Esophagus squamous epithelium (tissue), 4 donors: Measurements from ENCODE around the gene MAML3.

Source experiments
- POLR2A ChIP-seq, 4 donors: fragments of 450-650 bp; IDR thresholded peaks; one replicate each; pipeline ENCODE4 v1.6.1; 2017; ENCODE audit warnings: antibody characterized with exemption in 4 of 4, mild to moderate bottlenecking in 4 of 4, moderate library complexity in 3 of 4
- TF ChIP-seq, protein P1 (sequence below), 6 experiments: fragments of 450-650 bp in 4 of 6; fragments of 200-600 bp in 2 of 6; sonication (generic) in 2 of 6; IDR thresholded peaks; one replicate each; pipeline ENCODE4 v1.5.1; 2016 to 2019; ENCODE audit warnings: antibody characterized with exemption in 6 of 6, mild to moderate bottlenecking in 4 of 6, moderate library complexity in 4 of 6

DNA sequence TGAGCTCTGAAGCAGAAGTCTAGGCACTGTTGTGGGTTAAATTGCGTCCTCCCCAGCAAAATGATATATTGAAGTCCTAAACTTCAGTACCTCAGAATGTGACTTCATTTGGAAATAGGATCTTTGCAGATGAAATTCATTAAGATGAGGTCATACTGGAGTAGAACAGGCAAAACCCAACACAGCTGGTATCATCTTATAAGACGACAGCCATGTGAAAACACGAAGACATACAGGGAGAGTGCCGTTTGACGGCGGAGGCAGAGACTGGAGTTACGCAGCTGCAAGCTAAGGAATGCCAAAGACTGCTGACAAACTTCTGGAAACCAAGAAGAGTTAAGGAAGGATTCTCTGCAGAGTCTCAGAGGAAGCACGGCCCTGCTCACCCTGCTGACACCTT is 241.5 kb downstream of the MAML3 start:
- TF ChIP-seq, protein P1, sequence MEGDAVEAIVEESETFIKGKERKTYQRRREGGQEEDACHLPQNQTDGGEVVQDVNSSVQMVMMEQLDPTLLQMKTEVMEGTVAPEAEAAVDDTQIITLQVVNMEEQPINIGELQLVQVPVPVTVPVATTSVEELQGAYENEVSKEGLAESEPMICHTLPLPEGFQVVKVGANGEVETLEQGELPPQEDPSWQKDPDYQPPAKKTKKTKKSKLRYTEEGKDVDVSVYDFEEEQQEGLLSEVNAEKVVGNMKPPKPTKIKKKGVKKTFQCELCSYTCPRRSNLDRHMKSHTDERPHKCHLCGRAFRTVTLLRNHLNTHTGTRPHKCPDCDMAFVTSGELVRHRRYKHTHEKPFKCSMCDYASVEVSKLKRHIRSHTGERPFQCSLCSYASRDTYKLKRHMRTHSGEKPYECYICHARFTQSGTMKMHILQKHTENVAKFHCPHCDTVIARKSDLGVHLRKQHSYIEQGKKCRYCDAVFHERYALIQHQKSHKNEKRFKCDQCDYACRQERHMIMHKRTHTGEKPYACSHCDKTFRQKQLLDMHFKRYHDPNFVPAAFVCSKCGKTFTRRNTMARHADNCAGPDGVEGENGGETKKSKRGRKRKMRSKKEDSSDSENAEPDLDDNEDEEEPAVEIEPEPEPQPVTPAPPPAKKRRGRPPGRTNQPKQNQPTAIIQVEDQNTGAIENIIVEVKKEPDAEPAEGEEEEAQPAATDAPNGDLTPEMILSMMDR (IDR thresholded peaks at IDR 0.05), result no peak
- TF ChIP-seq POLR2A (IDR thresholded peaks at IDR 0.05), result no peak
